ENCODE measurements around the gene TANC1.
"Not testable (repeated sequence)": the region's sequence is repeated elsewhere in the genome, so short reads cannot be mapped to it uniquely, and the experiment has no call there.

Gene TANC1

DNA sequence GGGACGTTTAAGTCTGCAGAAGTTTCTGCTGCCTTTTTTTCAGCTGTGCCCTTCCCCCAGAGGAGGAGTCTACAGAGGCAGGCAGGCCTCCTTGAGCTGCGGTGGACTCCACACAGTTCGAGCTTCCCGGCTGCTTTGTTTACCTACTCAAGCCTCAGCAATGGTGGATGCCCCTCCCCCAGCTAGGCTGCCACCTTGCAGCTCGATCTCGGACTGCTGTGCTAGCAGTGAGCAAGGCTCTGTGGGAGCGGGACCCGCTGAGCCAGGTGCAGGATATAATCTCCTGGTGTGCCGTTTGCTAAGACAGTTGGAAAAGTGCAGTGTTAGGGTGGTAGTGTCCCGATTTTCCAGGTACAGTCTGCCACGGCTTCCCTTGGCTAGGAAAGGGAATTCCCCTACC is 72.9 kb downstream of the TANC1 start:
- H3K27ac ChIP-seq (ENCODE audit: low read depth, low read length); H3K4me3 ChIP-seq (ENCODE audit: low read depth in 1 of 2, low read length in 2 of 2); H3K9me3 ChIP-seq (ENCODE audit: control insufficient read depth in 1 of 2, low read length in 2 of 2); H3K36me3 ChIP-seq (ENCODE audit: control insufficient read depth in 1 of 2, insufficient read depth in 2 of 2, low read length in 2 of 2); H3K9ac ChIP-seq (ENCODE audit: low read depth in 1 of 2, low read length in 2 of 2); H3K4me1 ChIP-seq (ENCODE audit: control insufficient read depth in 1 of 2, insufficient read depth in 2 of 2, low read length in 2 of 2); H3K27me3 ChIP-seq (ENCODE audit: control insufficient read depth in 1 of 2, insufficient read depth in 2 of 2, low read length in 2 of 2): not testable (repeated sequence)

DNA sequence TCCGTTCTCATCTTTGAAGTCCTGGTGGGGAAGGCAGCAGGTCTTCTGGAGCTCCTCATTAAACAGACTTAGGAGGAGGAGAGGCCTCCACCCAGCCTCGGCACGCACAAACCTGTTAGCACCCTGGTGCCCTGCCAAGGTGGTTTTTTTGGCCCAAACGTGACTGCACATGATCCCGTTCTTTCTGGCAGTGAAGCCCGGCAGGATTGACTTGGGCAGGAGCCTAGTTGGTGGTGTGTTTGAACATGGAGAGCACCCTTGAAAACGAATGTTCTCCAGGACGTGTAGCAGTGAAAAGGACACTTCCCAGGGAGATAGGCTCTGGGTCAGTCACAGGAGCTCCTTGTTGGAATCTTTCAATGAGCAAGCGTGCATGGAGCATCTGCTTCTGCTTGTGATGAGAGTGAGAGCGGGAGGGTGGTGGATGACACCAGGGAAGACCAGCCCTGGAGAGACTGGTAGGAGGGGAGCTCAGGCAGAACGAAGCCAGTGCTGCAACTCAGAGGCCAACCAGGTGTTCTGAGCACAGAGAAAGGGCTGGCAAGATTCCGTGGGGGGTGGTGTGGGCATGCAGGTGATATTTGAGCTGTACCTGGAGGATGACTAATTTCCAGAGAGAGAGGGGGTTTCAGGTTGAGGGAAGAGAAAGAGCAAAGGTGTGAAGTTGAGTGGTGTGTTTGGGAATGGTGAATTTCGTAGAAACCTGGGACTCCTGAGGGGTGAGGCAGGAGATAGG is 73.8 kb downstream of the TANC1 start:
- Histone ChIP-seq H3K36me3 (ENCODE audit: control insufficient read depth in 1 of 2, insufficient read depth in 2 of 2, low read length in 2 of 2) (no peaks in the 10 kb centered on the region), H3K27me3 (ENCODE audit: control insufficient read depth in 1 of 2, insufficient read depth in 2 of 2, low read length in 2 of 2) (no peaks in the 10 kb centered on the region), H3K9ac (ENCODE audit: low read depth in 1 of 2, low read length in 2 of 2) (no peak overlapping the region), H3K4me1 (ENCODE audit: control insufficient read depth in 1 of 2, insufficient read depth in 2 of 2, low read length in 2 of 2) (peaks cover 7% of the 10 kb centered on the region in 2 donors), H3K27ac (ENCODE audit: low read depth, low read length) (no peak overlapping the region), H3K9me3 (ENCODE audit: control insufficient read depth in 1 of 2, low read length in 2 of 2) (peaks cover 0 to 4% of the 10 kb centered on the region in 2 donors), H3K4me3 (ENCODE audit: low read depth in 1 of 2, low read length in 2 of 2) (no peak overlapping the region)

DNA sequence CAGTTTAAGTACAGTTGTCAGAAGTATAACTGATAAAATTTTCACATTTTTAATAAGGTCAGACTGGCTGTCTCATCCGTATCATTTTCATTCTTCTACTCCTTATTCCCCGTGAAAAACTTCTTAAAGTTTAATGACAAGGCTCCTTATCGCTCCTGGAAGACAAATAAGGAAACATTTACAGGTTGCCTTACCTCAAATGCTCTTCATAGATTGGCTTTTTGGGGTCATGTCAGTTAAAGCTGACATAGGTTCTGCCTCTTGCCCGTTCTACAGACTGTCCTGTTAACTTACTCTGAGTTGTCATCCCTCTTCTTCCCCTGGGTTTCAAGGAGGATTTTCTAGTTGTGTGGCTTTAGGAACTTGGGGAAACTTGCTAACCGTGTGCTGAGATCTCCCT is 75.3 kb downstream of the TANC1 start:
- H3K27ac ChIP-seq (ENCODE audit: low read depth, low read length): no peak overlapping the region
- H3K9ac ChIP-seq (ENCODE audit: low read depth in 1 of 2, low read length in 2 of 2): no peak overlapping the region
- H3K4me1 ChIP-seq (ENCODE audit: control insufficient read depth in 1 of 2, insufficient read depth in 2 of 2, low read length in 2 of 2): peaks cover 7% of the 10 kb centered on the region in 2 donors
- no peaks in the 10 kb centered on the region for H3K27me3 ChIP-seq (ENCODE audit: control insufficient read depth in 1 of 2, insufficient read depth in 2 of 2, low read length in 2 of 2)
- peaks cover 0 to 4% of the 10 kb centered on the region in 2 donors for H3K9me3 ChIP-seq (ENCODE audit: control insufficient read depth in 1 of 2, low read length in 2 of 2)
- no peaks in the 10 kb centered on the region for H3K36me3 ChIP-seq (ENCODE audit: control insufficient read depth in 1 of 2, insufficient read depth in 2 of 2, low read length in 2 of 2)
- no peak overlapping the region for H3K4me3 ChIP-seq (ENCODE audit: low read depth in 1 of 2, low read length in 2 of 2)

DNA sequence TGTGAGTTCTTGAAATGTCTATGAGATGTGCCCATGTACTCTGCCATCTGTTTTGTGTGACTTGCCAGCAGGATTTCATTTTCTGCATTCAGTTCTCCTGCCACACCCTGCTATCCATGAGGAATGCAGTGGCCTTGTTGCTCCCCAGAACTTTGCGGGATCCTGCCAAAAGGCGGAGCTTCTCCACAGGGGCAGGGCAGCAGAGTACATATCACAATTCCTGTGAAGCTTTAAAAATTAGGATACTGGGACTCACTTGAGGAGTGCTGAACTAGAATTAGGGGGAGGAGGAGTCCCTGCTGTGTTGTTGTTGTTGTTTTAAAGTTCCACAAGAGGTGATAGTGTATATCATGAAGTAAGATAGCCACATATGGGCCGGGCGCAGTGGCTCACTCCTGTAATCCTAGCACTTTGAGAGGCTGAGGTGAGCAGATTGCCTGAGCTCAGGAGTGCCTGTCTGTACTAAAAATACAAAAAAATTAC is 76.4 kb downstream of the TANC1 start:
- Histone ChIP-seq H3K27me3 (ENCODE audit: control insufficient read depth in 1 of 2, insufficient read depth in 2 of 2, low read length in 2 of 2) (no peaks in the 10 kb centered on the region), H3K4me3 (ENCODE audit: low read depth in 1 of 2, low read length in 2 of 2) (no peak overlapping the region), H3K27ac (ENCODE audit: low read depth, low read length) (no peak overlapping the region), H3K4me1 (ENCODE audit: control insufficient read depth in 1 of 2, insufficient read depth in 2 of 2, low read length in 2 of 2) (peaks cover 7% of the 10 kb centered on the region in 2 donors), H3K9ac (ENCODE audit: low read depth in 1 of 2, low read length in 2 of 2) (no peak overlapping the region), H3K9me3 (ENCODE audit: control insufficient read depth in 1 of 2, low read length in 2 of 2) (peaks cover 0 to 4% of the 10 kb centered on the region in 2 donors), H3K36me3 (ENCODE audit: control insufficient read depth in 1 of 2, insufficient read depth in 2 of 2, low read length in 2 of 2) (peaks cover 0 to 4% of the 10 kb centered on the region in 2 donors)

DNA sequence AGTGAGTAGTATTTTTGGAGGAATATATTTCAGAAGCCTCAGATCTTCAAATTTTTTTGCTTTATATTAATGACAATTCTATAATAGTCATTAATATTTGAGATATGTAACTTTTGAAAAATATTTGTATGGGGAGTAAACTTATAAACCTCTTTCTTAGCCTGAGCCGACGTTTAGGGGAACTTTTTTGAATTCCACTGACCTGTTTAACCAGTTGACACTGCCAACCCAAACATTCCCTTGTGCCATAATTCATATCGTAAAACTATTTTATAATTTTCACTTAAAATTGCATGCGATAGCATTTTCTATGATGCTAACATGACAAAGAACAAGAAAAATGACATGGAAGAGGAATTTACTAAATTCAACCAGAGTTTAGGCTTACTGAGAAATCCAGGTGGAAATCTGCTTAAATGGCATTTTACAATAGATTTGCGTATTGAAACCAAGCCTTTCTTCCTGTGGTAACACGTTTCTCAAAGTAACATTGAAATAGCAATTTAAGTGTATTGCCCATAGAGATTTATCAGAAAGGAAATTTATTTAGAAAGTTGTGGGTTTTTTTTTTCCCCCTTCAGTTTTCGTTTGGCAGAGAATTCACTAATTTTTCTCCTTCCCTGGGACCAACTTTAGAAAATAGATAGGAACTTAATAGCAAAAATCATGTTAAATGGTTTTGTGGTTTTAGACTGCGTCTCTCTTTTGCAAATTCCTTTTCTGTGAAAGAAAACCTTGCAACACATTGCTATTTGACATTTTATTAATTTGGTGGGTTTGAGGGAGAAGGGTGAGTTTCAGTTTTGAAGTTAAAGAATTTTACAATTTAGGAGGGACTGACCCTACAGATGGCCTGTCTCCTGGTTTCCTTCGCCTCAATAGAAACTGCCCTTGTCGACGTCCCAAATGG is 77.4 kb downstream of the TANC1 start:
- H3K4me3 ChIP-seq (ENCODE audit: low read depth in 1 of 2, low read length in 2 of 2): no peak overlapping the region
- peaks cover 0 to 4% of the 10 kb centered on the region in 2 donors for H3K36me3 ChIP-seq (ENCODE audit: control insufficient read depth in 1 of 2, insufficient read depth in 2 of 2, low read length in 2 of 2)
- H3K27ac ChIP-seq (ENCODE audit: low read depth, low read length): no peak overlapping the region
- H3K9ac ChIP-seq (ENCODE audit: low read depth in 1 of 2, low read length in 2 of 2): no peak overlapping the region
- H3K9me3 ChIP-seq (ENCODE audit: control insufficient read depth in 1 of 2, low read length in 2 of 2): peaks cover 0 to 4% of the 10 kb centered on the region in 2 donors
- peaks cover 10 to 11% of the 10 kb centered on the region in 2 donors for H3K4me1 ChIP-seq (ENCODE audit: control insufficient read depth in 1 of 2, insufficient read depth in 2 of 2, low read length in 2 of 2)
- H3K27me3 ChIP-seq (ENCODE audit: control insufficient read depth in 1 of 2, insufficient read depth in 2 of 2, low read length in 2 of 2): no peaks in the 10 kb centered on the region

DNA sequence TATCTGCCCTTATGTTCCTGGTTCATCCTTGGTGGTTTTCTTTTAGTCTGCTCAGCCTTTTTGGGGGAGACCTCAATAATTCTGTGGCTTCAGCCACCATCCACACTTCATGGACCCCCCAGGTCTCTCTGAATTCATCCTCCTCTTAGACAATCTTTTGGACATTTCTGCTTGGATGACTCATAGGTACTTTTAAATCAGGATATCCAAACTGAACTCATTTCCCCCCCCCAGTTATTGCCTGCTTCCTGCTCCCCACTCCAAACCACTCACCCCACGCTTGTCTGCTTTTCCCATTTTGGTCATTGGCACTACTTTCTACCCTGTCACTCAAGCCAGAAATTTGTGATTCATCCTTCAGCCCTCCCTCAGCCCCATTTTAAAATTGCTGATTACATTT is 78.5 kb downstream of the TANC1 start:
- H3K9ac ChIP-seq (ENCODE audit: low read depth in 1 of 2, low read length in 2 of 2): no peak overlapping the region
- peaks cover 10 to 11% of the 10 kb centered on the region in 2 donors for H3K4me1 ChIP-seq (ENCODE audit: control insufficient read depth in 1 of 2, insufficient read depth in 2 of 2, low read length in 2 of 2)
- H3K27ac ChIP-seq (ENCODE audit: low read depth, low read length): no peak overlapping the region
- H3K4me3 ChIP-seq (ENCODE audit: low read depth in 1 of 2, low read length in 2 of 2): no peak overlapping the region
- H3K36me3 ChIP-seq (ENCODE audit: control insufficient read depth in 1 of 2, insufficient read depth in 2 of 2, low read length in 2 of 2): peaks cover 0 to 4% of the 10 kb centered on the region in 2 donors
- H3K9me3 ChIP-seq (ENCODE audit: control insufficient read depth in 1 of 2, low read length in 2 of 2): no peaks in the 10 kb centered on the region
- H3K27me3 ChIP-seq (ENCODE audit: control insufficient read depth in 1 of 2, insufficient read depth in 2 of 2, low read length in 2 of 2): no peaks in the 10 kb centered on the region

DNA sequence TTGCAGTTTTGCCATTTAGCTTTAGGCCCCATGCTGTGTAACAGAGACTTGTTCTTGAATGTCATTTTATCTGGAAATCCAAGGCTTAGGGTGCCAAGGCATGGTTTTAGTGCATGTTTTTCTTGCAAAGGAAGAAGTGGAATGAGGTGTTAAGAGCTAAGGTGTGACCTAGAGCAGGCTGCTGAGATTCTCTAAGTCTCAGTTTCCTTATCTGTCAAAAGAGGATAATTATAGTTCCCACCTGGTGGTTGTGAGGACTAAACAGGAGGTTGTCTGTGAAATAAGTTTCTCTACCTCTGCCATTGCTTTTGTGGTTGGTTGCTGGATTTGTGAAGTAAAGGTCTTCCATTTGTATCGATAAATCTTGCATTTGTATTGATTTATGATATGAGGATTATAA is 82.0 kb downstream of the TANC1 start:
- H3K4me3 ChIP-seq (ENCODE audit: low read depth in 1 of 2, low read length in 2 of 2): no peak overlapping the region
- no peaks in the 10 kb centered on the region for H3K9me3 ChIP-seq (ENCODE audit: control insufficient read depth in 1 of 2, low read length in 2 of 2)
- H3K36me3 ChIP-seq (ENCODE audit: control insufficient read depth in 1 of 2, insufficient read depth in 2 of 2, low read length in 2 of 2): peaks cover 0 to 4% of the 10 kb centered on the region in 2 donors
- no peak overlapping the region for H3K27ac ChIP-seq (ENCODE audit: low read depth, low read length)
- H3K27me3 ChIP-seq (ENCODE audit: control insufficient read depth in 1 of 2, insufficient read depth in 2 of 2, low read length in 2 of 2): no peaks in the 10 kb centered on the region
- no peak overlapping the region for H3K9ac ChIP-seq (ENCODE audit: low read depth in 1 of 2, low read length in 2 of 2)
- H3K4me1 ChIP-seq (ENCODE audit: control insufficient read depth in 1 of 2, insufficient read depth in 2 of 2, low read length in 2 of 2): peaks cover 3 to 4% of the 10 kb centered on the region in 2 donors

DNA sequence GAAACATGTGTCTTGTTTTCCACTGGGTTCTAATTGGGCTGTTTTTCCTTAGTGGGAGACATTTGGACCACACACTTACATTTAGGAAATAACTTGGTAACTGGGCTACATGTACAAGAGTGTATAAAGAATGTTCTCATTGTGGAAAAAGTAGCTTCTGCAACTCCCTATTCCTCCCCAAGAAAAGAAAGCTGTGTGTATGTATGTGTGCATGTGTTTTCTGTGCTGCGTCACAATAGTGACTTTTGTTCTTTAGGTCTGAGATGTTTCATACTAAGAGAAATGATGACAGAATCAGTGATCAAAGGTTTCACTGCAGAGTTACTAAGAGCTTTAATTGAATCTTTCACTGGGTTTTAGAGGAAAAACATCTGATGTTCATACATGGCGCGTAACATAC is 82.7 kb downstream of the TANC1 start:
- H3K4me1 ChIP-seq (ENCODE audit: control insufficient read depth in 1 of 2, insufficient read depth in 2 of 2, low read length in 2 of 2): peaks cover 3 to 4% of the 10 kb centered on the region in 2 donors
- H3K9me3 ChIP-seq (ENCODE audit: control insufficient read depth in 1 of 2, low read length in 2 of 2): no peaks in the 10 kb centered on the region
- no peaks in the 10 kb centered on the region for H3K27me3 ChIP-seq (ENCODE audit: control insufficient read depth in 1 of 2, insufficient read depth in 2 of 2, low read length in 2 of 2)
- no peak overlapping the region for H3K27ac ChIP-seq (ENCODE audit: low read depth, low read length)
- H3K9ac ChIP-seq (ENCODE audit: low read depth in 1 of 2, low read length in 2 of 2): no peak overlapping the region
- peaks cover 0 to 4% of the 10 kb centered on the region in 2 donors for H3K36me3 ChIP-seq (ENCODE audit: control insufficient read depth in 1 of 2, insufficient read depth in 2 of 2, low read length in 2 of 2)
- no peak overlapping the region for H3K4me3 ChIP-seq (ENCODE audit: low read depth in 1 of 2, low read length in 2 of 2)

DNA sequence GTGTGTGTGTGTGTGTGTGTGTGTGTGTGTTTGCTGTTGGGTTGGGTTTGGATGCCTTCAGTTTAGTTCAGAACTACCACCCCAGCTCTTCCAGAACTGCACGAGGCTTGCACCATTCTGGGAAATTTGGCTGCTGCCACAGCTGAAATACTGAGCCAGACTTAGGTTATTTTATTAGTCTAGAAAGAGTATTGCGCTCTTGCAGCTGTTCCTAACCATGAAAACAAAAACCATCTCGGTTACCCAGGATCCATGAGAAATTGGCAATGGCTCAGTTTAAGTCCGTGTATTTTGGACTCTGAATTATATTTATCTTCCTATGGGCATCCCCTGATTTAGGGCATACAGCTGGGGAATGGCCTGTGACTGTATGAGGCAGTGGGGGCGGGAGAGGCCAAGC is 83.2 kb downstream of the TANC1 start:
- H3K27ac ChIP-seq (ENCODE audit: low read depth, low read length): no peak overlapping the region
- H3K9ac ChIP-seq (ENCODE audit: low read depth in 1 of 2, low read length in 2 of 2): no peak overlapping the region
- H3K9me3 ChIP-seq (ENCODE audit: control insufficient read depth in 1 of 2, low read length in 2 of 2): no peaks in the 10 kb centered on the region
- H3K4me1 ChIP-seq (ENCODE audit: control insufficient read depth in 1 of 2, insufficient read depth in 2 of 2, low read length in 2 of 2): peaks cover 3 to 4% of the 10 kb centered on the region in 2 donors
- H3K4me3 ChIP-seq (ENCODE audit: low read depth in 1 of 2, low read length in 2 of 2): no peak overlapping the region
- H3K27me3 ChIP-seq (ENCODE audit: control insufficient read depth in 1 of 2, insufficient read depth in 2 of 2, low read length in 2 of 2): no peaks in the 10 kb centered on the region
- H3K36me3 ChIP-seq (ENCODE audit: control insufficient read depth in 1 of 2, insufficient read depth in 2 of 2, low read length in 2 of 2): peaks cover 0 to 4% of the 10 kb centered on the region in 2 donors

DNA sequence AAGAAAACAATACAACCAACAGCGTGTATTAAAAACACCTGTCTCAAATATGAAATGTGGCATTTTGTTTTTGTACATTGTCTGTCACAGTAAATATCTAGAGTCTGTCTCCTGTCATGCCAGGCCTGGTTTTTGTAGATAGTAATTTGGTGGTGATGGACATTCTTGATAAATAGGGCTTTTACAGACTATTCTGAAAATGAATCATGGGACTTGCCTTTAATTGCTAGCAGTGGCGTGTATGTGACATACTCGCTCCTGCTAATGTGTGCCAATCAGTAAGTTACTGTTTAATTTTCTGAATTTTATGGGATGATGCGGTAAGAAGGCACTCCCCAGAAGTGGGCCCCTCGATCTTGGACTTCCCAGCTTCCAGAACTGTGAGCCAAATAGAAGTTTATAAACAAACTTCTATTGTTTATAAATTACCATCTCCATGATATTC is 83.7 kb downstream of the TANC1 start:
- H3K9me3 ChIP-seq (ENCODE audit: control insufficient read depth in 1 of 2, low read length in 2 of 2): no peaks in the 10 kb centered on the region
- no peak overlapping the region for H3K9ac ChIP-seq (ENCODE audit: low read depth in 1 of 2, low read length in 2 of 2)
- peaks cover 3 to 4% of the 10 kb centered on the region in 2 donors for H3K4me1 ChIP-seq (ENCODE audit: control insufficient read depth in 1 of 2, insufficient read depth in 2 of 2, low read length in 2 of 2)
- no peaks in the 10 kb centered on the region for H3K27me3 ChIP-seq (ENCODE audit: control insufficient read depth in 1 of 2, insufficient read depth in 2 of 2, low read length in 2 of 2)
- peaks cover 0 to 4% of the 10 kb centered on the region in 2 donors for H3K36me3 ChIP-seq (ENCODE audit: control insufficient read depth in 1 of 2, insufficient read depth in 2 of 2, low read length in 2 of 2)
- no peak overlapping the region for H3K27ac ChIP-seq (ENCODE audit: low read depth, low read length)
- H3K4me3 ChIP-seq (ENCODE audit: low read depth in 1 of 2, low read length in 2 of 2): no peak overlapping the region

Measured in duodenal mucosa (tissue), 2 donors.